Activated CD8-positive, alpha-beta memory T cell treated with anti-CD3 and anti-CD28 coated beads, Interleukin-2, amount 50 U/mL, for 24 hours (primary cell): ENCODE data around the gene UNG.
A peak's percentile ranks its signal among the peaks of the same experiment; 100 is the strongest.

Experiments used
- DNase-seq: peaks from one replicate; pipeline ENCODE4 v3.0.0-alpha.2; 2020; ENCODE audit errors: extremely low read depth

Gene UNG

GRCh38 chr12:109089683-109090082 is 7.7 kb upstream of the UNG start:
- DNase-seq = no peak

GRCh38 chr12:109092497-109093021 is 4.8 kb upstream of the UNG start:
- no peak for DNase-seq

GRCh38 chr12:109093022-109093918 is 4.1 kb upstream of the UNG start, which contains the start of gene ALKBH2:
TSS of gene ALKBH2 (minus strand) at chr12:109093472. CDS start at chr12:109092786, 686 bp downstream.
- peak; percentile 87 for DNase-seq

GRCh38 chr12:109097140-109097434 is 310 bp upstream of the UNG start:
- no peak for DNase-seq

GRCh38 chr12:109098183-109098604 is 797 bp downstream of the UNG start:
- DNase-seq = no peak

- DNase-seq = no peak
These were observed 1.3 kb downstream of the UNG start for GRCh38 chr12:109098651-109099050.

- no peak for DNase-seq
These were observed 2.1 kb downstream of the UNG start for GRCh38 chr12:109099431-109100020.

GRCh38 chr12:109100741-109101140 is 3.3 kb downstream of the UNG start:
- no peak for DNase-seq

- DNase-seq = no peak
These were observed 5.1 kb downstream of the UNG start for GRCh38 chr12:109102491-109102890.

- DNase-seq = no peak
These were observed 7.8 kb downstream of the UNG start for GRCh38 chr12:109105176-109105575.

- DNase-seq = no peak
These were observed 12.5 kb downstream of the UNG start for GRCh38 chr12:109109746-109110350.

- peak; percentile 17 for DNase-seq
These were observed 13.6 kb downstream of the UNG start for GRCh38 chr12:109110988-109111495.

GRCh38 chr12:109112720-109113465 is 15.5 kb downstream of the UNG start:
- DNase-seq = no peak

- DNase-seq = no peak
These were observed 16.4 kb downstream of the UNG start for GRCh38 chr12:109113661-109114321.

- DNase-seq = no peak
These were observed 17.2 kb downstream of the UNG start for GRCh38 chr12:109114644-109115043.

GRCh38 chr12:109115404-109115757 is 18.0 kb downstream of the UNG start:
- DNase-seq = no peak

GRCh38 chr12:109115758-109116610 is 18.6 kb downstream of the UNG start, which contains the start of gene ACACB:
TSS of gene ACACB (plus strand) at chr12:109116587. CDS start at chr12:109139406, 22,819 bp downstream.
- DNase-seq = no peak

- DNase-seq = no peak
These were observed 19.2 kb downstream of the UNG start for GRCh38 chr12:109116611-109116949.

- no peak for DNase-seq
These were observed 22.7 kb downstream of the UNG start for GRCh38 chr12:109120095-109120494.

GRCh38 chr12:109120557-109120956 is 23.2 kb downstream of the UNG start:
- DNase-seq = no peak
